G401 (cell line): Measurements from ENCODE around the gene ARPC1B. TPM values are rescaled to one million over a fixed set of nuclear protein-coding genes. Genes with fewer than 3 reads are reported as not detected.
"Not testable (repeated sequence)": the region's sequence is repeated elsewhere in the genome, so short reads cannot be mapped to it uniquely, and the experiment has no call there.

ENCODE experiments used
- DNase-seq: peaks from one replicate; pipeline ENCODE4 v3.0.0-alpha.2; 2015; ENCODE audit warnings: low spot score
- in situ Hi-C: cut with HindIII; loops from 2 replicates; pipeline ENCODE4 v1.10.0; 2016; ENCODE audit warnings: low sequenced_read_pairs, mixed read lengths
- total RNA-seq: library from RNA; depleted of rRNA; stranded (reverse); fragments of >200 nt; shearing (Covaris generic); gene quantifications from 2 replicates; pipeline ENCODE4 v1.2.3, GENCODE V29; 2014; rRNA removed

Gene ARPC1B
- total RNA-seq, 1 experiment from 2014 or later, result 281 TPM

GRCh38 chr7:99431756-99432540 is 57.4 kb downstream of the ARPC1B start:
- in situ Hi-C loops, DNase-seq: not testable (repeated sequence)

DNA sequence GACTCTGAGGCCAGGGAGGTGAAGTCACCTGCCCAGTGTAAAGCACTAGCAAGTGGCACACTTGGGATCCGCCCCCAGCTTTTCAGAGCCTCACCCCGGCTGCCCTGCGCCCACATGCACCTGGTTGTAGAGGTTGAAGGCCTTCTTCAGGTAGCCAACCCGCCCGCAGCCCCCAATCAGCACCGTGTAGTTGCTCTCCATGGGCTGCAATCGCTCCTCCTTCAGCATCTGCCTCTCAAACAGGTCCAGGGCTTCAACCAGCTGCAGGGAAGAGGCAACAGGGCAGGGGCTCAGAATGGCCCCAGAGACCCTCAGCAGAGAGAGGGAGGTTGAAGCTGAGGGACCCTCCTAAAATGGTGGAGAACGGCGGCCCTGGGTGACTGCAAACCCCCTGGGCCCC is 58.6 kb downstream of the ARPC1B start:
- in situ Hi-C loops, result no loop called here
- no peak for DNase-seq

GRCh38 chr7:99437946-99438572 is 63.5 kb downstream of the ARPC1B start:
- in situ Hi-C loops, result no loop called here

DNA sequence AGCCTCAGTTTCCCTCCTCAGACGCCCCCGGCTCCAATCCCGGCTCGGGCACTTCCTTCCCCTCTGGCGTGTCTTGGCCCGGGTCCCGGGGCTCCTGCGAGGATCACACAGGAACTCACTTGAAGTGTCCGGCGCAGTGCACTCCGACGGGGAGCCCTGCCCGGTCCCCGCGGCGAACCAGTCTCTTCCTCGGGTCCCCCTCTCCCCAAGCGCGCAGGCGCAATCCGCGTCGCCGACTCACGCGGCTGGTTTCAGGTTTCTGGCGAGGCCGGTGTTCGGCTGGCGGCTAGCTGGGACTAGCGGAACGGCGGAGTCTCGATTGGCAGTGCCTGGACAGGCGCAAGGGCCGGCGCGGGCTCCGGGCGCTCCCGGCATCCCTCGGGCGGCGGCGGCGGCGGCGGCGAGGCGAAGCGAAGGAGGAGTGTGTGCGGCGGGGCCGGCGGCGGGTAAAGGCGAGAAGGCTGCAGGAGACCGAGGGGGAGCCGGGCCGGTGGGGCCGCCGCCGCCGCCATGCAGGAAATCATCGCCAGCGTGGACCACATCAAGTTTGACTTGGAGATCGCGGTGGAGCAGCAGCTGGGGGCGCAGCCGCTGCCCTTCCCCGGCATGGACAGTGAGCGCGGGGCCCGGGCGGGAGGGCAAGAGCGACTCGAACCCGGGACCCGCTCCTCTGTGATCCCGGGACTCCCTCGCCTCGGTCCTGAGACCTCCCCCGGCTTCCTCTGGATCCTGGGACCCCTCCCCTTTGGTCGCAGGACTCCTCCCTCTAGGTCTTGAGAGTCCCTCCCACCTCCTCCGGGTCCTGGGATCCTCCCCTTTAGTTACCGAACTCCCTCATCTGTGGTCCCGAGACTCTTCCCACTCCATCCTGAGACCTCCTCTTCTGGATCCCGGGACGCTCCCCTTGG is 64.3 kb downstream of the ARPC1B start, which contains the start of the genes CPSF4 and PTCD1:
TSS of gene CPSF4 (plus strand) at position 371 of the 908 bp plus-strand sequence. CDS start at position 511, 140 bp downstream.
TSS of gene PTCD1 (minus strand) at position 226 of the 908 bp plus-strand sequence. CDS start 3,556 bp downstream, outside the sequence.
- in situ Hi-C loops, result no loop called here
- DNase-seq, result peak; percentile 93

More at GRCh38 chr7:99437946-99438572, 63.5 kb downstream of the ARPC1B start:
- DNase-seq, result no peak

GRCh38 chr7:99440195-99440594 is 65.7 kb downstream of the ARPC1B start:
- DNase-seq, result no peak
- in situ Hi-C loops, result no loop called here

Other genes with a start within 250 kb of the ARPC1B start
- gene SMURF1, start 230.6 kb upstream of the ARPC1B start, total RNA-seq, result 16.7 and 23.0 TPM in 2 replicates
- gene KPNA7, start 166.6 kb upstream of the ARPC1B start, total RNA-seq, result not detected in 2 replicates
- not detected in 2 replicates for gene MYH16, start 101.9 kb upstream of the ARPC1B start, total RNA-seq
- 111 and 121 TPM in 2 replicates for gene ARPC1A, start 48.8 kb upstream of the ARPC1B start, total RNA-seq
- 169 and 215 TPM in 2 replicates for gene PDAP1, start 33.9 kb downstream of the ARPC1B start, total RNA-seq
- gene BUD31, start 34.2 kb downstream of the ARPC1B start, total RNA-seq, result 91.6 and 96.3 TPM in 2 replicates
- 10.9 and 28.1 TPM in 2 replicates for gene PTCD1, start 64.1 kb downstream of the ARPC1B start, total RNA-seq
- gene CPSF4, start 64.2 kb downstream of the ARPC1B start, total RNA-seq, result 57.0 and 59.3 TPM in 2 replicates
- gene ATP5MF, start 91.4 kb downstream of the ARPC1B start, total RNA-seq, result 1,769 and 1,935 TPM in 2 replicates
- gene ZNF789, start 98.2 kb downstream of the ARPC1B start, total RNA-seq, result 7.8 and 8.9 TPM in 2 replicates
- gene ZNF394, start 125.6 kb downstream of the ARPC1B start, total RNA-seq, result 20.7 and 21.5 TPM in 2 replicates
- 18.6 and 23.1 TPM in 2 replicates for gene ZKSCAN5, start 129.9 kb downstream of the ARPC1B start, total RNA-seq
- 2.6 and 5.0 TPM in 2 replicates for gene FAM200A, start 177.4 kb downstream of the ARPC1B start, total RNA-seq
- gene ZNF655, start 183.9 kb downstream of the ARPC1B start, total RNA-seq, result 40.9 and 48.6 TPM in 2 replicates
- 0.12 TPM in 1 of 2 replicates, not detected in the other for gene TMEM225B, start 223.5 kb downstream of the ARPC1B start, total RNA-seq
- gene ZSCAN25, start 242.2 kb downstream of the ARPC1B start, total RNA-seq, result 7.6 and 10.6 TPM in 2 replicates